Choroid plexus epithelial cell (primary cell): ENCODE data around the gene PALS2.
A peak's percentile ranks its signal among the peaks of the same experiment; 100 is the strongest.

ENCODE experiments used
- DNase-seq: peaks from one replicate; pipeline ENCODE4 v3.0.0-alpha.2; 2010; ENCODE audit warnings: low read depth
- H3K4me3 ChIP-seq: 2 replicates; pipeline ENCODE4 v1.5.1; 2011; ENCODE audit warnings: low read depth, mild to moderate bottlenecking, control low read depth, low read length, moderate library complexity
- CTCF ChIP-seq: conservative IDR thresholded peaks from 2 replicates; pipeline ENCODE4 v1.5.1; 2011; ENCODE audit warnings: low read depth, mild to moderate bottlenecking, control low read depth, inconsistent platforms, low read length, moderate library complexity

Gene PALS2

GRCh38 chr7:24582166-24582565 is 8.9 kb downstream of the PALS2 start:
- no peak for TF ChIP-seq CTCF
- no peak overlapping the region for H3K4me3 ChIP-seq
- DNase-seq = peak; percentile 7

- H3K4me3 ChIP-seq = no peak overlapping the region
- peak; percentile 30 for DNase-seq
- peak; percentile 63 for TF ChIP-seq CTCF
Measured at GRCh38 chr7:24587853-24588252, 14.6 kb downstream of the PALS2 start.

GRCh38 chr7:24591152-24591551 is 17.9 kb downstream of the PALS2 start:
- TF ChIP-seq CTCF = peak; percentile 24
- H3K4me3 ChIP-seq = no peak overlapping the region
- no peak for DNase-seq

GRCh38 chr7:24595671-24596418 is 22.6 kb downstream of the PALS2 start:
- no peak overlapping the region for H3K4me3 ChIP-seq

GRCh38 chr7:24597014-24597413 is 23.8 kb downstream of the PALS2 start:
- H3K4me3 ChIP-seq = no peak overlapping the region
- TF ChIP-seq CTCF = no peak
- DNase-seq = no peak

More at GRCh38 chr7:24595671-24596418, 22.6 kb downstream of the PALS2 start:
- DNase-seq = peak; percentile 11
- TF ChIP-seq CTCF = no peak

- TF ChIP-seq CTCF = no peak
- no peak overlapping the region for H3K4me3 ChIP-seq
- peak; percentile 23 for DNase-seq
Measured at GRCh38 chr7:24601600-24601999, 28.3 kb downstream of the PALS2 start.

- no peak for DNase-seq
- H3K4me3 ChIP-seq = no peak overlapping the region
- TF ChIP-seq CTCF = no peak
Measured at GRCh38 chr7:24602860-24603456, 29.7 kb downstream of the PALS2 start.
